IMR-90 (cell line): ENCODE measurements around the gene LDHAL6B. TPM values are rescaled to one million over a fixed set of nuclear protein-coding genes. Genes with fewer than 3 reads are reported as not detected.

ENCODE experiments used
- ATAC-seq: fragments of 200-7000 bp; cut with Tn5 transposase; 2 replicates; pipeline ENCODE4 v1.9.1; 2020; ENCODE audit warnings: low read depth, mild to moderate bottlenecking, moderate library complexity
- BruUV-seq: library from RNA; stranded (reverse); fragments of 400-500 nt; replicated peaks from 2 replicates; lab custom pipeline; 2021; lab: Mats Ljungman, UMichigan
- CTCF ChIA-PET: fragments of 300-600 bp; formaldehyde crosslinking; extraction: SDS; loops from one replicate; lab custom pipeline; 2021; ENCODE audit warnings: antibody characterized with exemption; lab: Yijun Ruan, JAX
- POLR2A ChIA-PET: fragments of 300-600 bp; sonication (Branson Sonifier 250); formaldehyde crosslinking; loops from one replicate; lab custom pipeline; 2022; ENCODE audit warnings: antibody characterized with exemption; ENCODE audit not compliant: unreplicated experiment; lab: Charles Lee
- DNase-seq: peaks from one replicate; pipeline ENCODE4 v3.0.0; 2013
- H2AFZ ChIP-seq: replicated peaks from 2 replicates; pipeline ENCODE3; 2013; ENCODE audit warnings: low read length, mild to moderate bottlenecking; ENCODE audit not compliant: poor library complexity
- H2AK5ac ChIP-seq: 2 replicates; pipeline ENCODE4 v1.6.1; 2013; ENCODE audit warnings: low read depth, low read length, inconsistent platforms
- H2AK9ac ChIP-seq: replicated peaks from 2 replicates; pipeline ENCODE3; 2013; ENCODE audit warnings: mild to moderate bottlenecking, low read depth, low read length, moderate library complexity; ENCODE audit not compliant: poor library complexity
- H2BK120ac ChIP-seq: 2 replicates; pipeline ENCODE4 v1.6.1; 2013; ENCODE audit warnings: low read depth, low read length, inconsistent platforms
- H2BK15ac ChIP-seq: 3 replicates; pipeline ENCODE4 v1.6.1; 2013; ENCODE audit warnings: low read depth, low read length, inconsistent platforms
- H2BK20ac ChIP-seq: 2 replicates; pipeline ENCODE4 v1.6.1; 2013; ENCODE audit warnings: low read depth, mild to moderate bottlenecking, inconsistent platforms, low read length, moderate library complexity
- H2BK5ac ChIP-seq: 2 replicates; pipeline ENCODE4 v1.6.1; 2013; ENCODE audit warnings: mild to moderate bottlenecking, low read depth, low read length, inconsistent platforms; ENCODE audit not compliant: poor library complexity, severe bottlenecking
- H3K14ac ChIP-seq: replicated peaks from 2 replicates; pipeline ENCODE4 v1.6.1; 2013; ENCODE audit warnings: low read depth, low read length, inconsistent platforms
- H3K18ac ChIP-seq: 2 replicates; pipeline ENCODE4 v1.6.1; 2013; ENCODE audit warnings: low read depth, low read length, control low read depth
- H3K23ac ChIP-seq: 2 replicates; pipeline ENCODE4 v1.6.1; 2013; ENCODE audit warnings: low read depth, low read length, inconsistent platforms
- H3K27ac ChIP-seq: 2 replicates; pipeline ENCODE4 v1.5.1; 2013; ENCODE audit warnings: mild to moderate bottlenecking, control low read depth, low read length; ENCODE audit not compliant: insufficient read depth
- H3K27me3 ChIP-seq: 2 replicates; pipeline ENCODE4 v1.6.1; 2013; ENCODE audit warnings: low read length; ENCODE audit not compliant: control insufficient read depth, insufficient read depth
- H3K36me3 ChIP-seq: 2 replicates; pipeline ENCODE4 v1.6.1; 2013; ENCODE audit warnings: low read length, mixed read lengths; ENCODE audit not compliant: control insufficient read depth, insufficient read depth
- H3K4ac ChIP-seq: 2 replicates; pipeline ENCODE4 v1.6.1; 2013; ENCODE audit warnings: low read depth, low read length, inconsistent platforms
- H3K4me1 ChIP-seq: 2 replicates; pipeline ENCODE4 v1.6.1; 2013; ENCODE audit warnings: low read length, mixed read lengths; ENCODE audit not compliant: control insufficient read depth, insufficient read depth
- H3K4me2 ChIP-seq: 2 replicates; pipeline ENCODE4 v1.6.1; 2013; ENCODE audit warnings: low read depth, mild to moderate bottlenecking, control low read depth, low read length, moderate library complexity
- H3K4me3 ChIP-seq: 2 replicates; pipeline ENCODE4 v1.5.1; 2013; ENCODE audit warnings: low read depth, mild to moderate bottlenecking, control low read depth, low read length, moderate library complexity; ENCODE audit not compliant: insufficient read depth
- H3K56ac ChIP-seq: 2 replicates; pipeline ENCODE4 v1.6.1; 2013; ENCODE audit warnings: low read length, inconsistent platforms; ENCODE audit not compliant: insufficient read depth; ENCODE audit errors: extremely low read depth
- H3K79me1 ChIP-seq, 2 experiments: 2 replicates each; pipeline ENCODE4 v1.6.1; 2013; ENCODE audit warnings: low read length in 2 of 2, inconsistent platforms in 1 of 2, low read depth in 1 of 2
- H3K9ac ChIP-seq: 2 replicates; pipeline ENCODE4 v1.6.1; 2013; ENCODE audit warnings: low read depth, low read length, control low read depth
- H3K9me1 ChIP-seq: 2 replicates; pipeline ENCODE4 v1.6.1; 2013; ENCODE audit warnings: low read length, inconsistent platforms; ENCODE audit not compliant: insufficient read depth
- H3K9me3 ChIP-seq: 2 replicates; pipeline ENCODE4 v1.6.1; 2013; ENCODE audit warnings: low read length; ENCODE audit not compliant: control insufficient read depth, insufficient read depth
- H4K20me1 ChIP-seq: 2 replicates; pipeline ENCODE4 v1.6.1; 2013; ENCODE audit warnings: low read length, inconsistent platforms; ENCODE audit not compliant: insufficient read depth
- H4K5ac ChIP-seq: 2 replicates; pipeline ENCODE4 v1.6.1; 2013; ENCODE audit warnings: mild to moderate bottlenecking, low read depth, low read length, control low read depth
- H4K8ac ChIP-seq, 2 experiments: 2 replicates each; pipeline ENCODE4 v1.6.1; 2013; ENCODE audit warnings: low read depth in 2 of 2, low read length in 2 of 2, control low read depth in 1 of 2, inconsistent platforms in 1 of 2
- H4K91ac ChIP-seq: 2 replicates; pipeline ENCODE4 v1.6.1; 2013; ENCODE audit warnings: low read depth, low read length, inconsistent platforms; ENCODE audit not compliant: insufficient read depth
- CHD1 ChIP-seq: IDR thresholded peaks from 2 replicates; pipeline ENCODE4 v1.6.1; 2012; ENCODE audit warnings: low read depth, low read length, improper control_type of control experiment
- MAFK ChIP-seq: IDR thresholded peaks from 2 replicates; pipeline ENCODE4 v1.6.1; 2012; ENCODE audit warnings: low read depth, low read length, improper control_type of control experiment
- MAZ ChIP-seq: IDR thresholded peaks from 2 replicates; pipeline ENCODE4 v1.6.1; 2012; ENCODE audit warnings: low read depth, mild to moderate bottlenecking, low read length, improper control_type of control experiment, moderate library complexity, borderline replicate concordance
- MXI1 ChIP-seq: IDR thresholded peaks from 2 replicates; pipeline ENCODE4 v1.6.1; 2012; ENCODE audit warnings: low read depth, mild to moderate bottlenecking, low read length, moderate library complexity, borderline replicate concordance
- NFE2L2 ChIP-seq: fragments of 150-350 bp; IDR thresholded peaks from 2 replicates; pipeline ENCODE4 v1.6.1; 2016; ENCODE audit warnings: low read depth, mild to moderate bottlenecking, low read length
- RAD21 ChIP-seq: IDR thresholded peaks from 2 replicates; pipeline ENCODE4 v1.6.1; 2012; ENCODE audit warnings: low read length, improper control_type of control experiment
- SMC3 ChIP-seq: fragments of 150-350 bp; IDR thresholded peaks from 2 replicates; pipeline ENCODE4 v1.6.1; 2016; ENCODE audit warnings: low read depth, mild to moderate bottlenecking, antibody characterized with exemption, low read length, moderate library complexity
- WGBS, 2 experiments: methylation state at CpG; one replicate each; pipeline versions ENCODE4 v1.1.5 to v1.1.7; 2013; ENCODE audit warnings: missing lambda C conversion rate in 2 of 2; ENCODE audit not compliant: insufficient read length in 1 of 2; ENCODE audit errors: extremely low coverage in 2 of 2; 5-methylcytosine and 5-hydroxymethylcytosine counted together
- dilution Hi-C: fragments of 300-500 bp; cut with HindIII; formaldehyde crosslinking; loops from one replicate; pipeline ENCODE4 v1.14.3; 2018; ENCODE audit warnings: low sequenced_read_pairs; ENCODE audit not compliant: unreplicated experiment
- in situ Hi-C: fragments of 300-500 bp; cut with MboI; formaldehyde crosslinking; loops from 3 replicates; pipeline ENCODE4 v1.14.3; 2019; ENCODE audit warnings: low sequenced_read_pairs, inconsistent platforms, mixed read lengths
- intact Hi-C: fragments of 100-400 bp; cut with micrococcal nuclease; formaldehyde crosslinking; loops from 2 replicates; pipeline ENCODE4 v1.10.0; 2022
- polyA plus RNA-seq, 3 experiments: library from polyadenylated mRNA; depleted of rRNA; stranded (reverse); fragments of >200 nt; gene quantifications; 2 replicates each; pipeline ENCODE4 v1.2.3, GENCODE V29; 2012; ENCODE audit warnings: low replicate concordance in 1 of 3
- total RNA-seq: library from RNA; depleted of rRNA; stranded (reverse); fragments of >200 nt; gene quantifications from 2 replicates; pipeline ENCODE4 v1.2.3, GENCODE V29; 2012
- TF ChIP-seq, protein P1 (sequence below): fragments of 150-350 bp; IDR thresholded peaks from 2 replicates; pipeline ENCODE4 v1.6.1; 2017; ENCODE audit warnings: mild to moderate bottlenecking, antibody characterized with exemption, low read length, low read depth
- TF ChIP-seq, protein P2 (sequence below): fragments of 150-350 bp; IDR thresholded peaks from 2 replicates; pipeline ENCODE4 v1.6.1; 2016; ENCODE audit warnings: low read depth, mild to moderate bottlenecking, low read length, moderate library complexity, borderline replicate concordance

Gene LDHAL6B
- total and polyA plus RNA-seq, 2 of the 4 experiments (the other 2 are of a cell fraction): not detected

DNA sequence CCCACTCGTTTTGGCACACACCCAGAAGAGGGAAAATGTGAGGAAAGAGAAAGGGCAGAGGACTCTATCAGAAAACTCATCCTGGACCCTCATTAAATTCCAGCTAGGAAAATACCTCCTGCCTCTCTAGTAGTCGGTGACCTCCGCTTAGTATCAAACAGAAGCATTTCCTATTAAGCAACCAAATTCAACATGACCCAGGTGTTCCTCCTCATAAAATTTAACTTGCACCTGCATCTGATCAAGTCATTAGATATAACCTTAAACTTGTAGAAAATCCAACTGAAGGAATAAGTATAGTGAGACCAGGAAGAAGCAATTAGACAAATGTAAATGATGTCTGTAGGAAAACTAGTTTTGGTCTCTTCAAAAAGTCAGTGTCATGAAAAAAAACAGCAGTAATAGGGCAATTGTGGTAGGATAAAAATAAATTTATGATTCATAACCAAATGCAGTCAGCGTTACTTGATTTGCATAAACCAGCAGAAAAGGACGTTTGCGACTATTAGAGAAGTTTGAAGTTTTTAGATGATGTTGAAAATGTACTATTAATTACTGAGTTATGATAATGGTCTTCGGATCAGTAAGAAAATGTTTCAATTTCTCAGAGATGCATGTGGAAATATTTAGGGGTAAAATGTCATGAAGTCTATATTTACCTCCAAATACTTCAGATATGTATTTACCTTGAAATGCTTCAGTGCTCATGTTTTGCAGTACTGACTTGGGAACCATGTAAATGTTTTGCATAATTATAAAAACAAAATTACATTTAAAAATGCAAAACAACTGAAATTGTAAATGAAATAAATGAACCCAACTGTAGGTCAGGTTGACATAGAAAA, 44.6 kb downstream of the LDHAL6B start (continued):
- TF ChIP-seq RAD21: no peak

DNA sequence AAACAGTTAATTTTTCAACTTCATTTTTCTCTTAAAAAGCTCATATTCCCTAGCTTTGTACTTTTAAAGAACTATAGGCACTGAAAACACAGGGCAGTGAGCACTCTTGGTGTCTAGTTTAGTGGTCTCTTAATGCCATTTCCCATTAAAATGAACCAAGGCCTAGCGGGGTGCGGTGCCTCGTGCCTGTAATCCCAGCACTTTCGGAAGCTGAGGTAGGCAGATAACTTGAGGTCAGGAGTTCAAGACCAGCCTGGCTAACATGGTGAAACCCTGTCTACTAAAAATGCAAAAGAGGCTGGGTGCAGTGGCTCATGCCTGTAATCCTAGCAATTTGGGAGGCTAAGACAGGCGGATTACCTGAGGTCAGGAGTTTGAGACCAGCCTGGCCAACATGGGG, 45.5 kb downstream of the LDHAL6B start:
- Histone ChIP-seq H3K4me2 (no peak overlapping the region), H2BK15ac (no peak overlapping the region), H3K56ac (no peak overlapping the region), H3K4me1 (no peaks in the 10 kb centered on the region), H3K36me3 (peaks cover under 1% of the 10 kb centered on the region; the same call in 1 of the 2 replicates), H3K9me1 (no peaks in the 10 kb centered on the region), H3K14ac (no peak overlapping the region), H4K20me1 (no peaks in the 10 kb centered on the region), H4K5ac (no peak overlapping the region), H3K23ac (no peak overlapping the region), H2AFZ (no peak overlapping the region), H3K18ac (no peak overlapping the region), H3K4me3 (no peak overlapping the region), H3K4ac (no peak overlapping the region), H3K9ac (no peak overlapping the region), H3K27me3 (no peaks in the 10 kb centered on the region), H4K91ac (no peak overlapping the region), H2BK20ac (no peak overlapping the region), H4K8ac (no peak overlapping the region), H2AK9ac (no peak overlapping the region), H3K79me1 (peaks cover 4 to 5% of the 10 kb centered on the region in 2 experiments; a peak in 3 of 4 replicates), H3K27ac (no peak overlapping the region), H2BK5ac (no peak overlapping the region), H2BK120ac (no peak overlapping the region), H3K9me3 (no peaks in the 10 kb centered on the region), H2AK5ac (no peak overlapping the region)
- CTCF ChIA-PET: interaction anchor here (0.7 kb wide), 1 partner anchor 86 kb away, joined by 3 read pairs; no protein-coding TSS in a partner anchor
- in situ Hi-C loops: no loop called here
- DNase-seq (no peak), ATAC-seq (no peak)
- POLR2A ChIA-PET: no interaction called here
- WGBS, 2 experiments: 71% methylated on average over 1 of the region's 5 CpGs; no CpG with 5 or more reads in 1 of the 2 experiments
- intact Hi-C loops: no loop called here
- no peak for TF ChIP-seq RAD21
- TF ChIP-seq SMC3: no peak
- TF ChIP-seq NFE2L2: no peak
- TF ChIP-seq, protein P1, sequence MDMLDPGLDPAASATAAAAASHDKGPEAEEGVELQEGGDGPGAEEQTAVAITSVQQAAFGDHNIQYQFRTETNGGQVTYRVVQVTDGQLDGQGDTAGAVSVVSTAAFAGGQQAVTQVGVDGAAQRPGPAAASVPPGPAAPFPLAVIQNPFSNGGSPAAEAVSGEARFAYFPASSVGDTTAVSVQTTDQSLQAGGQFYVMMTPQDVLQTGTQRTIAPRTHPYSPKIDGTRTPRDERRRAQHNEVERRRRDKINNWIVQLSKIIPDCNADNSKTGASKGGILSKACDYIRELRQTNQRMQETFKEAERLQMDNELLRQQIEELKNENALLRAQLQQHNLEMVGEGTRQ: no peak
- no peak for TF ChIP-seq MAFK
- no peak for TF ChIP-seq MAZ
- no peak for TF ChIP-seq CHD1
- TF ChIP-seq MXI1: no peak
- TF ChIP-seq, protein P2, sequence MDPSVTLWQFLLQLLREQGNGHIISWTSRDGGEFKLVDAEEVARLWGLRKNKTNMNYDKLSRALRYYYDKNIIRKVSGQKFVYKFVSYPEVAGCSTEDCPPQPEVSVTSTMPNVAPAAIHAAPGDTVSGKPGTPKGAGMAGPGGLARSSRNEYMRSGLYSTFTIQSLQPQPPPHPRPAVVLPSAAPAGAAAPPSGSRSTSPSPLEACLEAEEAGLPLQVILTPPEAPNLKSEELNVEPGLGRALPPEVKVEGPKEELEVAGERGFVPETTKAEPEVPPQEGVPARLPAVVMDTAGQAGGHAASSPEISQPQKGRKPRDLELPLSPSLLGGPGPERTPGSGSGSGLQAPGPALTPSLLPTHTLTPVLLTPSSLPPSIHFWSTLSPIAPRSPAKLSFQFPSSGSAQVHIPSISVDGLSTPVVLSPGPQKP: no peak
- BruUV-seq: no TSS peak
- dilution Hi-C loops: no loop called here
